Measurements from ENCODE around the gene PRX.
"Not testable (repeated sequence)": the region's sequence is repeated elsewhere in the genome, so short reads cannot be mapped to it uniquely, and the experiment has no call there.

PRX gene

DNA sequence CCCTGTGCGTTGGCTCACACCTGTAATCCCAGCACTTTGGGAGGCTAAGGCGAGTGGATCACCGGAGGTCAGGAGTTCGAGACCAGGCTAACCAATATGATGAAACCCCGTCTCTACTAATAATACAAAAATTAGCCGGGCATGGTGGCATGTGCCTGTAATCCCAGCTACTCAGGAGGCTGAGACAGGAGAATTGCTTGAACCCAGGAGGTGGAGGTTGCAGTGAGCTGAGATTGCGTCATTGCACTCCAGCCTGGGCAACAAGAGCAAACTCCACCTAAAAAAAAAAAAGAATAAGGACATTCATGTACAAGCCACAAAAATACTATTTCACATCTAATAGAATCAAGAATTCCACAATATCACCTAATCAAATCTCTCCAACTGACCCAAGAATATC, 15.0 kb upstream of the PRX start:
- not testable (repeated sequence) for H3K18ac ChIP-seq (ENCODE audit: low read length); H2BK5ac ChIP-seq (ENCODE audit: low read length); H3K79me1 ChIP-seq (ENCODE audit: low read depth, low read length); H3K14ac ChIP-seq (ENCODE audit: low read length); H3K36me3 ChIP-seq (replicated peaks in 1 of 2; ENCODE audit: control insufficient read depth in 2 of 2, insufficient read depth in 2 of 2, low read length in 2 of 2); H3K4me1 ChIP-seq (ENCODE audit: control insufficient read depth in 2 of 2, insufficient read depth in 1 of 2, low read depth in 1 of 2, low read length in 2 of 2); H3K4ac ChIP-seq (ENCODE audit: low read length); H2BK12ac ChIP-seq (ENCODE audit: low read length); DNase-seq (ENCODE audit: low spot score); H3K4me3 ChIP-seq (ENCODE audit: low read length in 2 of 2); H3K23ac ChIP-seq (ENCODE audit: low read depth, low read length, poor library complexity); H2BK15ac ChIP-seq (ENCODE audit: low read length); H4K8ac ChIP-seq (ENCODE audit: low read depth, low read length); H2AFZ ChIP-seq (ENCODE audit: low read length); H3K27me3 ChIP-seq (ENCODE audit: control insufficient read depth in 3 of 3, insufficient read depth in 3 of 3, low read depth in 1 of 3, low read length in 3 of 3); H3K4me2 ChIP-seq (ENCODE audit: insufficient read depth, low read length, poor library complexity, severe bottlenecking); H3K27ac ChIP-seq (replicated peaks; ENCODE audit: low read length); H2BK120ac ChIP-seq (ENCODE audit: low read depth, low read length); H2AK5ac ChIP-seq (ENCODE audit: low read depth, low read length); H4K91ac ChIP-seq (ENCODE audit: low read depth, low read length, poor library complexity); H3K9ac ChIP-seq (ENCODE audit: low read depth, low read length, poor library complexity); H3K9me3 ChIP-seq (replicated peaks in 1 of 2; ENCODE audit: control insufficient read depth in 2 of 2, insufficient read depth in 1 of 2, low read depth in 1 of 2, low read length in 2 of 2)
- no CpG with 5 or more reads among the region's 7 CpGs for WGBS, 2 donors (ENCODE audit: extremely low coverage in 2 of 2, insufficient read length in 2 of 2, insufficient replicate concordance in 1 of 2)

GRCh38 chr19:40425450-40426287, 12.5 kb upstream of the PRX start, which contains the start of gene SERTAD1:
TSS of gene SERTAD1 (minus strand) at chr19:40425992. CDS start at chr19:40423546, 2,446 bp downstream.
- Histone ChIP-seq H2BK12ac (ENCODE audit: low read length) (no peak within 1 kb of the TSS), H4K91ac (ENCODE audit: low read depth, low read length, poor library complexity) (no peak within 1 kb of the TSS), H3K23ac (ENCODE audit: low read depth, low read length, poor library complexity) (peak within 1 kb of the TSS; percentile 14), H3K36me3 (replicated peaks in 1 of 2; ENCODE audit: control insufficient read depth in 2 of 2, insufficient read depth in 2 of 2, low read length in 2 of 2) (peaks cover 1 to 14% of the 10 kb centered on the region in 2 donors), H3K18ac (ENCODE audit: low read length) (peak within 1 kb of the TSS; percentile 94), H2AK5ac (ENCODE audit: low read depth, low read length) (no peak within 1 kb of the TSS), H3K27ac (replicated peaks; ENCODE audit: low read length) (peak within 1 kb of the TSS; percentile 91), H3K9me3 (replicated peaks in 1 of 2; ENCODE audit: control insufficient read depth in 2 of 2, insufficient read depth in 1 of 2, low read depth in 1 of 2, low read length in 2 of 2) (no peaks in the 10 kb centered on the region), H3K4me1 (ENCODE audit: control insufficient read depth in 2 of 2, insufficient read depth in 1 of 2, low read depth in 1 of 2, low read length in 2 of 2) (peaks cover 3 to 5% of the 10 kb centered on the region in 2 donors), H3K27me3 (ENCODE audit: control insufficient read depth in 3 of 3, insufficient read depth in 3 of 3, low read depth in 1 of 3, low read length in 3 of 3) (no peaks in the 10 kb centered on the region), H4K8ac (ENCODE audit: low read depth, low read length) (no peak within 1 kb of the TSS), H2BK15ac (ENCODE audit: low read length) (peak within 1 kb of the TSS; percentile 60), H3K14ac (ENCODE audit: low read length) (no peak within 1 kb of the TSS), H3K4me3 (ENCODE audit: low read length in 2 of 2) (peak within 1 kb of the TSS; percentile 83 to 89), H2AFZ (ENCODE audit: low read length) (peak within 1 kb of the TSS; percentile 96), H2BK120ac (ENCODE audit: low read depth, low read length) (peak within 1 kb of the TSS; percentile 88), H2BK5ac (ENCODE audit: low read length) (peak within 1 kb of the TSS; percentile 98), H3K79me1 (ENCODE audit: low read depth, low read length) (peaks cover 3% of the 10 kb centered on the region), H3K4me2 (ENCODE audit: insufficient read depth, low read length, poor library complexity, severe bottlenecking) (peak within 1 kb of the TSS; percentile 86), H3K4ac (ENCODE audit: low read length) (peak within 1 kb of the TSS; percentile 85), H3K9ac (ENCODE audit: low read depth, low read length, poor library complexity) (peak within 1 kb of the TSS; percentile 85)
- peak; percentile 99 for DNase-seq (ENCODE audit: low spot score)
- no CpG with 5 or more reads among the region's 75 CpGs for WGBS, 2 donors (ENCODE audit: extremely low coverage in 2 of 2, insufficient read length in 2 of 2, insufficient replicate concordance in 1 of 2)

DNA sequence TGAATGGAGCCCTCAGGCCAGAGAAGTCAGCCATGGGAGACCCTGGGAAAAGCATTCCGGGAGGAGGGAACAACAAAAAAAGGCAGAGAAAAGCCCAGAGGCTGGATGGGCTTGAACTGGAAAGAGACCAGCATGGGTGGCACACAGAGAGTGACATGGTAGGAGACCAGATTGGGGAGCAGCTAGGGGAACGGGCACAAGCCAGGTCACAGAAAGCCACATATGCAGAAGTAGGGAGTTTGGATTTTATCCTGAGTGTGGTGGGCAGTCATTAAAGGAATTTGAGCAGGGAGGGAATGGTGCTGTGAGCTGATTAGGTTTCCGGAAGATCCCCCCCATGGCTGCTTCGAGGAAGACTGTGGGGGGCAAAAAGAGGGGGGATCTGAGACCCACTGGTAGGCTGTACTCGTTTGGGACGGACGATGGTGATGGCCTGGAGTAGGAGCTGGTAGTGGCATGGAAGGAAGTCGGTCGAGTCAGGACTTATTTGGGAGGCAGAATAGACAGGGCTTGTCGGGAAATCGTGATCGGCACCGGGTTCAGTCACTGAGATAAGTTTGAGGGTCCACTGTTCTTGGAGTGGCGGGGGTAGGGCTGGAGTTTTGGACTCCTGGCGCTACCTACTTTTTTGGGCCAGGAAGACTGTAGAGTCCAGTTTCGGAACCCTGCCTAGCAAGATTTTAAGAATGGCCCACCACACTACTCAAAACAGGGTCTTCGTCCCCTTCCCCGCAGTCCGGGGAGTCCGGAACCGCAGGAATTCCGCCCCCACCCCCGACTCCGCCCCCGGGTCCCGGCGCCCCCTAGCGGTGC, 11.7 kb upstream of the PRX start:
- Histone ChIP-seq H3K9me3 (replicated peaks in 1 of 2; ENCODE audit: control insufficient read depth in 2 of 2, insufficient read depth in 1 of 2, low read depth in 1 of 2, low read length in 2 of 2) (no peaks in the 10 kb centered on the region), H3K23ac (ENCODE audit: low read depth, low read length, poor library complexity) (peak overlapping the region; percentile 14), H3K36me3 (replicated peaks in 1 of 2; ENCODE audit: control insufficient read depth in 2 of 2, insufficient read depth in 2 of 2, low read length in 2 of 2) (peaks cover 1 to 14% of the 10 kb centered on the region in 2 donors), H3K9ac (ENCODE audit: low read depth, low read length, poor library complexity) (peak overlapping the region; percentile 85), H4K8ac (ENCODE audit: low read depth, low read length) (no peak overlapping the region), H3K14ac (ENCODE audit: low read length) (no peak overlapping the region), H2BK12ac (ENCODE audit: low read length) (no peak overlapping the region), H3K4me1 (ENCODE audit: control insufficient read depth in 2 of 2, insufficient read depth in 1 of 2, low read depth in 1 of 2, low read length in 2 of 2) (peaks cover 3 to 5% of the 10 kb centered on the region in 2 donors), H3K79me1 (ENCODE audit: low read depth, low read length) (peaks cover 2% of the 10 kb centered on the region), H3K18ac (ENCODE audit: low read length) (peak overlapping the region; percentile 76), H3K4me3 (ENCODE audit: low read length in 2 of 2) (peak overlapping the region; percentile 81 to 89), H4K91ac (ENCODE audit: low read depth, low read length, poor library complexity) (no peak overlapping the region), H2BK120ac (ENCODE audit: low read depth, low read length) (peak overlapping the region; percentile 88), H3K27ac (replicated peaks; ENCODE audit: low read length) (peak overlapping the region; percentile 91), H2BK15ac (ENCODE audit: low read length) (peak overlapping the region; percentile 60), H3K27me3 (ENCODE audit: control insufficient read depth in 3 of 3, insufficient read depth in 3 of 3, low read depth in 1 of 3, low read length in 3 of 3) (no peaks in the 10 kb centered on the region), H2AK5ac (ENCODE audit: low read depth, low read length) (peak overlapping the region; percentile 63), H3K4ac (ENCODE audit: low read length) (no peak overlapping the region), H2BK5ac (ENCODE audit: low read length) (peak overlapping the region; percentile 98), H2AFZ (ENCODE audit: low read length) (peak overlapping the region; percentile 96), H3K4me2 (ENCODE audit: insufficient read depth, low read length, poor library complexity, severe bottlenecking) (peak overlapping the region; percentile 76)
- no peak for DNase-seq (ENCODE audit: low spot score)
- no CpG with 5 or more reads among the region's 28 CpGs for WGBS, 2 donors (ENCODE audit: extremely low coverage in 2 of 2, insufficient read length in 2 of 2, insufficient replicate concordance in 1 of 2)

DNA sequence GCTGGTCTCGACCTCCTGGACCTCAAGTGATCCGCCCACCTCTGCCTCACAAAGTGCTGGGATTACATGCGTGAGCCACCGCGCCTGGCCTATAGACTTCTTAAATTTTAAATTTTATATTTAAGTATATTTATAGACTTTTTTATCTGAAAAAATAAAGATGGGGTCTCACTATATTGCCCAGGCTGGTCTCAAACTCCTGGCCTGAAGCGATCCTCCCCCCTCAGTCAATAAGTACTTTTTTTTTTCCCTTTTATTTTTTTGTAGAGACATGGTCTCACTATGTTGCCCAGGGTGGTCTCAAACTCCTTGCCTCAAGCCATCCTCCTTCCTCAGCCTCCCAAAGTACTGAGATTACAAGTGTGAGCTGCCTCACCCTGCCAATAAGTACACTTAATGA, 10.8 kb upstream of the PRX start:
- Histone ChIP-seq H4K91ac (ENCODE audit: low read depth, low read length, poor library complexity) (no peak overlapping the region), H3K4me2 (ENCODE audit: insufficient read depth, low read length, poor library complexity, severe bottlenecking) (no peak overlapping the region), H3K18ac (ENCODE audit: low read length) (no peak overlapping the region), H2AK5ac (ENCODE audit: low read depth, low read length) (no peak overlapping the region), H3K4me1 (ENCODE audit: control insufficient read depth in 2 of 2, insufficient read depth in 1 of 2, low read depth in 1 of 2, low read length in 2 of 2) (peaks cover 3 to 5% of the 10 kb centered on the region in 2 donors), H2BK15ac (ENCODE audit: low read length) (no peak overlapping the region), H3K79me1 (ENCODE audit: low read depth, low read length) (peaks cover 2% of the 10 kb centered on the region), H3K4me3 (ENCODE audit: low read length in 2 of 2) (no peak overlapping the region), H3K36me3 (replicated peaks in 1 of 2; ENCODE audit: control insufficient read depth in 2 of 2, insufficient read depth in 2 of 2, low read length in 2 of 2) (peaks cover 1 to 14% of the 10 kb centered on the region in 2 donors), H2BK5ac (ENCODE audit: low read length) (no peak overlapping the region), H2BK120ac (ENCODE audit: low read depth, low read length) (no peak overlapping the region), H3K9me3 (replicated peaks in 1 of 2; ENCODE audit: control insufficient read depth in 2 of 2, insufficient read depth in 1 of 2, low read depth in 1 of 2, low read length in 2 of 2) (no peaks in the 10 kb centered on the region), H3K23ac (ENCODE audit: low read depth, low read length, poor library complexity) (no peak overlapping the region), H2BK12ac (ENCODE audit: low read length) (no peak overlapping the region), H3K14ac (ENCODE audit: low read length) (no peak overlapping the region), H2AFZ (ENCODE audit: low read length) (no peak overlapping the region), H3K27me3 (ENCODE audit: control insufficient read depth in 3 of 3, insufficient read depth in 3 of 3, low read depth in 1 of 3, low read length in 3 of 3) (no peaks in the 10 kb centered on the region), H3K27ac (replicated peaks; ENCODE audit: low read length) (no peak overlapping the region), H4K8ac (ENCODE audit: low read depth, low read length) (no peak overlapping the region), H3K4ac (ENCODE audit: low read length) (no peak overlapping the region), H3K9ac (ENCODE audit: low read depth, low read length, poor library complexity) (no peak overlapping the region)
- no CpG with 5 or more reads among the region's 6 CpGs for WGBS, 2 donors (ENCODE audit: extremely low coverage in 2 of 2, insufficient read length in 2 of 2, insufficient replicate concordance in 1 of 2)
- no peak for DNase-seq (ENCODE audit: low spot score)

All from neuronal stem cell (in vitro differentiated cells).